ENCODE data around the gene GLT1D1.
"Not testable (repeated sequence)": the region's sequence is repeated elsewhere in the genome, so short reads cannot be mapped to it uniquely, and the experiment has no call there.

Gene GLT1D1

GRCh38 chr12:128820723-128821432 lies 32.4 kb upstream of the GLT1D1 start:
- DNase-seq: no peak

GRCh38 chr12:128823216-128823915 lies 29.9 kb upstream of the GLT1D1 start:
- peak; percentile 21 for DNase-seq

GRCh38 chr12:128823916-128824839 lies 29.1 kb upstream of the GLT1D1 start, which contains the start of gene SLC15A4:
TSS of gene SLC15A4 (minus strand) at chr12:128823958. CDS start at chr12:128823943, 15 bp downstream.
- peak; percentile 96 for DNase-seq

- no peak for DNase-seq
Observed at GRCh38 chr12:128825835-128826234, 27.4 kb upstream of the GLT1D1 start.

GRCh38 chr12:128827724-128828123 lies 25.6 kb upstream of the GLT1D1 start:
- no peak for DNase-seq

GRCh38 chr12:128829861-128830504 lies 23.3 kb upstream of the GLT1D1 start:
- peak; percentile 32 for DNase-seq

GRCh38 chr12:128830505-128830893 lies 22.8 kb upstream of the GLT1D1 start:
- no peak for DNase-seq

GRCh38 chr12:128833418-128833817 lies 19.9 kb upstream of the GLT1D1 start:
- DNase-seq: no peak

- DNase-seq: not testable (repeated sequence)
Observed at GRCh38 chr12:128839885-128840284, 13.4 kb upstream of the GLT1D1 start.

- no peak for DNase-seq
Observed at GRCh38 chr12:128840862-128841468, 12.3 kb upstream of the GLT1D1 start.

- no peak for DNase-seq
Observed at GRCh38 chr12:128842579-128842978, 10.7 kb upstream of the GLT1D1 start.

- no peak for DNase-seq
Observed at GRCh38 chr12:128843538-128843937, 9.7 kb upstream of the GLT1D1 start.

- peak; percentile 29 for DNase-seq
Observed at GRCh38 chr12:128844031-128844635, 9.1 kb upstream of the GLT1D1 start.

- not testable (repeated sequence) for DNase-seq
Observed at GRCh38 chr12:128846671-128847070, 6.6 kb upstream of the GLT1D1 start.

GRCh38 chr12:128848371-128848770 lies 4.9 kb upstream of the GLT1D1 start:
- no peak for DNase-seq

GRCh38 chr12:128849806-128850205 lies 3.5 kb upstream of the GLT1D1 start:
- DNase-seq: not testable (repeated sequence)

- DNase-seq: no peak
Observed at GRCh38 chr12:128850400-128850799, 2.9 kb upstream of the GLT1D1 start.

GRCh38 chr12:128851429-128851828 lies 1.8 kb upstream of the GLT1D1 start:
- DNase-seq: not testable (repeated sequence)

- no peak for DNase-seq
Observed at GRCh38 chr12:128852026-128852698, 1.1 kb upstream of the GLT1D1 start.

- no peak for DNase-seq
Observed at GRCh38 chr12:128853600-128854197, 421 bp downstream of the GLT1D1 start.

Measured in activated CD4-positive, alpha-beta T cell treated with anti-CD3 and anti-CD28 coated beads for 48 hours (primary cell).